CD4-positive, alpha-beta T cell treated with Interferon gamma for 1 hour (primary cell): ENCODE measurements around the gene MCCC2.
A peak's percentile ranks its signal among the peaks of the same experiment; 100 is the strongest.
"Not testable (repeated sequence)": the region's sequence is repeated elsewhere in the genome, so short reads cannot be mapped to it uniquely, and the experiment has no call there.

Experiments used
- DNase-seq: peaks from one replicate; pipeline ENCODE4 v3.0.0-alpha.2; 2020

The MCCC2 gene

DNA sequence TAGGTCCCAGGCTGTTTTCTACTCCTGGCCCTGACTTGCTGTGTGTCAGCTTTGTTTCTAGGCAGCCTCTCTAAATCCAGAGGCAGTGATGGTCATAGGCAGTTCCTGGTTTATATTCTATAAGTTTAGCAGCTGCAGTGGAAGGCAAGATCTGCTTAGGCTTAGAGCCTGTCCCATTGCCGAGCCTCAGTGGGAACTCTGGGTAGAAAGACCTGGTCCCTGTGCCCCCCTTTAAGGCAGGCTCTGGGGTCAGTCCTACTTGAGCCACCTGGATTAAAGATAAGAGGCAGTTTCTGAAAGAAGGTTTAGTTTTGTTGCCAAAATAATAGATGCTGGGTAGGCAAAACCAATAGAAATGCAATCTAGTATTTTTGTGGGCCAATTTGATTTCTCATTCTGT, 13.6 kb downstream of the MCCC2 start:
- no peak for DNase-seq

DNA sequence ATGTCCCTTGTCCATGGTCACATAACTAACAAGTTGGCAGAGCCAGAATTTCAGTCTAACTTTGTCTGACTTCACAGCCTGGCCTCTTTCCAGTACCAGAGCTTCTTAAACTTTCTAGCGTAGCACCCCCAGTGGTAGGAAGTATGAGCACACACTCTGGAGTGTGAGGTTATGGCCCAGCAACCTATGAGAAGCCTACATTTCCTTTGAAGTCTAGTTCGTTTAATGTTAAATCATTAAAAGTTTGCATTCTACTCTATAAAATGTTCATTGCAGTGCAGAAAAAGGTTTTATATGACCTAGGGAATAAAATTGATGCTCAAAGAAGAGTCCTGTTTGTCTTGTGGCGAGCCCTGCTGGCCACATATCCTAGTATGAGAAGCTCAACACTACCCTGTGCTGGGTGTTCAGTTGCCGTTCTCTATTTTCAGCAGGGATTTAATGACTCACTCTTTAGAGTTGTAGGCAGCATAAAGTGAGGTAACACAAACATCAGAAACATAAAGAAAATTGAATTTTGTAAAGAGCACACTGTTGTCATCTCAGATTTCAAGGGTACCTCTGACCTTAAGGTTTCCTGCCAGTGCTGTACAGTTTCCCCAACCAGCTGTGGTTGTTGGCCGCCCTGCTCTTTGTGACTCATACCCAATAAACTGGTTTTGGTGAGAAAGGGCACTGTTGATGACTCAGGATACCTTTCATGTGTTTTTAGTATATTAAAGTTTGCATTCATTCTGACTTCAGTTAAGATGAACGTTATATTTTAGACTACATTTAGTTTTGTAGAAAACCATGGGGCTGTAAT, 14.3 kb downstream of the MCCC2 start:
- peak; percentile 32 for DNase-seq

DNA sequence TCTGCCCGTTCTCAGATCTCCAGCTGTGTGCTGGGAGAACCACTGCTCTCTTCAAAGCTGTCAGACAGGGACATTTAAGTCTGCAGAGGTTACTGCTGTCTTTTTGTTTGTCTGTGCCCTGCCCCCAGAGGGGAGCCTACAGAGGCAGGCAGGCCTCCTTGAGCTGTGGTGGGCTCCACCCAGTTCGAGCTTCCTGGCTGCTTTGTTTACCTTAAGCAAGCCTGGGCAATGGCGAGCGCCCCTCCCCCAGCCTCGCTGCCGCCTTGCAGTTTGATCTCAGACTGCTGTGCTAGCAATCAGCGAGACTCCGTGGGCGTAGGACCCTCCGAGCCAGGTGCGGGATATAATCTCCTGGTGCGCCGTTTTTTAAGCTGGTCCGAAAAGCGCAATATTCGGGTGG, 22.8 kb downstream of the MCCC2 start:
- not testable (repeated sequence) for DNase-seq

DNA sequence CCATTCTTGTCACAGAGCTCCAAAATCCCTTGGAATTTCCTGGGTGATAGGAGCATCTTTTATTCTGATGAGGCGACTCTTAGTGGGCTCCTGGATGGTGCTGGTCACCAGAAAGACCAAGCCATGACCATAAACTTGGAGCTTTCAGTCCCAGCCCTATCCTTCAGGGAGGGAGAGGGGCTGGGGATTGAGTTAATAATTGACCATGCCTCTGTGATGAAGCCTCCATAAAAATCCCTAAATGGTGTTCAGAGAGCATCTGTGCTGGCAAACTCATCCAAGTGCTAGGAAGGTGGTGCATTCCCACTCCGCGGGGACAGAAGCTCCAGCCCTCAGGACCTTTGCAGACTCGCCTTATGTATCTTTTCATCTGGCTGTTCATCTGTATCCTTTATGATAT, 28.7 kb downstream of the MCCC2 start:
- DNase-seq, result no peak

DNA sequence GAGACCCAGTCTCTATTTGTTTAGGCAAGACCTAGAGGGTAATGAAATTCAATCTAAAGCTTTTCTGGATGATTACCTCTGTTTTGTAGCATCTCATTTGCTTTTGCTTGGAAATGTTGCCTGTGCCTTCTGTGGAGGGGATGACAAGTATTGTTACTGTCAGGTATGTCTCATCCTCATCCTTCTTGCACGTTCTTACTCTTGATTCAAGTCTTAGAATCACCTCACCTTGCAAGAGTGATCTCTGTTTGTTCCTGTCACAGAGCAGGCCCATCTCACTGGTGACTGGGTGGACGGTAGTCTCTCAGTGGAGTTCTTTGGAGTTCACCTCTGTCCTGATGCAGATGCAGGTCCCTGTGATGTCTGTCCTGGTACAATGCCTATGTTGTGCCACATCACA, 33.5 kb downstream of the MCCC2 start:
- no peak for DNase-seq

DNA sequence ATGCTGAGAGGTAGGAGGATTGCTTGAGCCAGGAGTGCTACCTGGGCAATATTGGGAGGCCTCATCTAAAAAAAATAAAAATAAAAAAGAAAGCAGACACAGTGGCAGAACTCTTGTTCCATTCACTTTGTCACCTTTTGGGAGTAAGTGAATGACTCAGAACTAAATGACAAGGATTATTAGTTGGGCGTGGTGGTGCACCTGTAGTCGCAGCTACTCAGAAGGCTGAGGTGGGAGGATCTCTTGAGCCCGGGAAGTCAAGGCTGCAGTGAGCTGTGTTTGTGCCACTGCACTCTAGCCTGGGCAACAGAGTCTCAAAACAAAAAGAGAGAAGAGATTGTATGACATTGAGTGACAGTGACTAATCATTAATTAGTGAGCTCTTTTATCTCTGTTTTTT, 34.1 kb downstream of the MCCC2 start:
- DNase-seq, result no peak

DNA sequence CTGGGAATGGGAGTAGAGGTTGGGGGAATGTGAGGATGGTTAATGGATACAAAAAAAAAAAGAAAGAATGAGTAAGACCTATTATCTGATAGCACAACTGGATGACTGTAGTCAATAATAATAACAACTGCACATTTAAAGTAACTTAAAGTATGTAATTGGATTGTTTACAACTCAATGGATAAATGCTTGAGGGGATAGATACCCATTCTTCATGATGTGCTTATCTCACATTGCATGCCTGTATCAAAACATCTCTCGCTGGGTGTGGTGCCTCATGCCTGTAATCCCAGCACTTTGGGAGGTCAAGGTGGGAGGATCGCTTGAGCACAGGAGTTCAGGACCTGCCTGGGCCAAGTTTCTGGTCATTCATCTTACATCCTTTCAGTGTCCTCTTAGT, 34.6 kb downstream of the MCCC2 start:
- DNase-seq, result no peak

DNA sequence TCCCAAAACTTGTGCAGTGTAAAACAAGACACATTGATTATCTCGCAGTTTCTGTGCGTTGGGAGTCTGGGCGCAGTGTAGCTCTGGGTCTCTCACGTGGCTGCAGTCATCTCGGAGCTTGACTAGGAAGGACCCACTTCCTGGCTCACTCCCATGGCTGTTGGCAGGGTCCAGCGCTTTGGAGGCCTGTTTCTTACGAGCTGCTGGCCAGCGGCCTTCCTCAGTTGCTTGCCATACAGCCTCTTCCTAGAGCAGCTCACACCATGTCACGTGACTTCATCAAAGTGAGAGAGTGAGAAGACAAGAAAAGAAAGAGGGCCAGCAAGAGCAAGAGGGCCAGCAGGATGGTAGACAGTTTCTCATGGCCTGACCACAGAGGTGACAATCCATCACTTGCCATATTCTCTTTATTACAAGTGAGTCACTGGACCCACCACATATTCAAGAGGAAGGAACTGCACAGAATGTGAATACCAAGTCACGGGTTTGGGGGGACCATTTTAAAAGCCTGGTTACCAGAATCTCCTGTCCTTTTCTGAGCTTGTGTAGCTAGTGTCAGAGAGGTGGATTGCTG, 36.2 kb downstream of the MCCC2 start:
- no peak for DNase-seq

DNA sequence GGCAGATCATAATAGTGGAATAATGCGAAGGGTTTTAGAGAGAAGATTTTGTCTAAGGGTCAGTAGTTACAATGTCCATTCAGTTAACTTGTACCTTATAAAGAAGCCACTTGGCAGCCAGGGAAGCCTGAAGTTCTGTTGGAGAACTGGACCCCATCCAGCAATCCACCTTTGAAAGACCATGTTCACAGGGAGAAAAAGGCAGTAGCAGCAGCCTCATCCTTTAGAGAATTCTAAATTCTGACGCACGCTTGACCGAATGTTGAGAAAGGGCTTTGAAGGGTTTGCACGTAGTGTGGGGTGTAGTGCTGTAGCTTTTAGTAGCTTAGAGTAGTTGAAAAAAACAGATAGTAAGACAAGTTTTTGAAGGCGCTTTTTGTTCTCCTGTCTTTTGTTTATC, 42.8 kb downstream of the MCCC2 start:
- DNase-seq, result no peak

DNA sequence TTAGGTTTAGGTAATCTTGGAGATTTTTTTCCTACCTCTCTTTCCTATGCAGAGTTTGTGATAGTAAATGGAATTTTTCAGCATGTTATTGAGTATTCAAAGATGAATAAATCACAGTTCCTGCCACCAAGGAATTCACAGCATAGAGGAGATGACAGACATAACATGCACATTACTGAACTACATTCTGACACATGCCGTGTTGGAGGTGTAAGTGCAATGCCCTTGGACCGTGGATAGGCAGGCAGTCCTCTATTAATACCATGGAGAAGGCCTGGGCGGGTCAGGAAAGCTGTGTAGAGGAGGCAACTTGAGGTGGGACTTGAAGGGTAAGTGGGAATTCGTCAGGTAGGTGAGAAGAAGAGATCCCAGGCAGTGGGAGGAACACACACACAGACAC, 43.9 kb downstream of the MCCC2 start:
- no peak for DNase-seq

DNA sequence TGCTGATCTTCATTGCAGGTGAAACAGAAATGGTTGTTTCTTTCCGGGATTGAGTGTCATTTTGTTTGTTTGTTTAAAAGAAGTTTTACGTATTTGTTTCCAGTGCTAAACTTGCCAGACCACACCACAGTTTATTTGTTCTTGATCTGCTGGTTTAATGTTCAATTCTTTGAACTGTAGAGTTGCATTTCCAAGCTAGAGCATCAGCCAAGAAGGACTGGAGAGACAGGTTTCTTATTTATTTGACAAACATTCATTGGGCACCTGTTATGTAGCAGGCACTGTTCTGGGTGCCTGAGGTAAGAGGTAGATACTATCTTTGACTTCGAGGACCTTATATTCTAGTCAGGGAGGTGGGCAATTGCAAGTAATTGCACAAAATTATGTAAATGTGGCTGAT, 45.0 kb downstream of the MCCC2 start:
- DNase-seq, result no peak

DNA sequence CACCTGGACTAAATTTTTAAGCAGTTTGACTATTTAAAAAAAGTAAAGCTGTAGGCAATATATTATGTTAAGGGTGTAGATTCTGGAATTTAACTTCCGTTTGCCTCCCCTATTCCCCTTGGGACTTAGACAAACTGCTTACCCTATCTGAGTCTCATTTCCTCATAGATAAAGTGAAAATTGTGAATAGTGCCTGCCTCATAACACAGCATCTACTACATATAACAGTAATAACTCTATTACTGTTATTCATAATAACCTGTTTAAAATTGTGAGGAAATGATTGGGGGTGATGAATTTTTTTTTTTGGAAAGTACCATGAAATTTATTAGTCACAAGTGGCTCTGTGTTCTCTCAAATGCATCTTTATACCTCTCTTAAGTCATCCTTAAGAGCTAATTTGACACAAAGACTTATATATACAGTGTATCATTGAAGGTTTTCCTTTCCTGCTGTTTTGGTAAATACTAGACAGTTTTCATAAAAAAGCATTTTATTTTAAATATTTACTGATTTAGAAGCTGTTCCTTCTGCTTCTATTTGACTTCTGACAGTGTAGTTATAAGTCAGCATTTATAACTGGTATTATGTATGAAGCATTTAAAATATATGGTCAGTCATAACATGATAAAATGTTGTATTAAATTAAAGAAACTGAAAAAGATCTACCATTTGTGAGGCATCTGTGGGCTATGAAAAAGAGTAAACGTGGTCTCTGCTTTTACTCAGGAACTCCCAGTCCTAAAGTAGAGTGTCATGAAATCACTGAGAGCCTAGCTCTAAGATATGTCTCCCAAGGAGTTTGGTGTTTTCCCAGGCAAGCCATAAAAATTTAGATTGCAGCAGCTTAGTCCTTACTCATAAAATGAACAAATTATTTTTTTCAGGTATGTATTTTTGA, 46.4 kb downstream of the MCCC2 start:
- DNase-seq, result no peak

DNA sequence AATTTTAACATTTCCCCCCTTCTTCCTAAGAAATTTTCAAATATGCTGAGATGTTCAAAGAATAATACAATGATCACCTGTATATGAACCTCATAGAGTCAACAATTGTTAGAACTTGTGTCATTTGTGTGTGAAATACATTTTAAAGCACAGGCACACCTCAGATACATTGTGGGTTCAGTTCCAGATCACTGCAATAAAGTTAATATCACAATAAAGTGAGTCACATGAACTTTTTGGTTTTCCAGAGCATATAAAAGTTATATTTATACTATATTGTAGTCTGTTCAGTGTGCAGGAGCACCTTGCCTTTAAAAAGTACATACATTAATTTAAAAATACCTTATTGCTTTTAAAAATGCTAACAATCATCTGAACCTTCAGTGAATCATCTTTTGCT, 50.0 kb downstream of the MCCC2 start:
- no peak for DNase-seq

DNA sequence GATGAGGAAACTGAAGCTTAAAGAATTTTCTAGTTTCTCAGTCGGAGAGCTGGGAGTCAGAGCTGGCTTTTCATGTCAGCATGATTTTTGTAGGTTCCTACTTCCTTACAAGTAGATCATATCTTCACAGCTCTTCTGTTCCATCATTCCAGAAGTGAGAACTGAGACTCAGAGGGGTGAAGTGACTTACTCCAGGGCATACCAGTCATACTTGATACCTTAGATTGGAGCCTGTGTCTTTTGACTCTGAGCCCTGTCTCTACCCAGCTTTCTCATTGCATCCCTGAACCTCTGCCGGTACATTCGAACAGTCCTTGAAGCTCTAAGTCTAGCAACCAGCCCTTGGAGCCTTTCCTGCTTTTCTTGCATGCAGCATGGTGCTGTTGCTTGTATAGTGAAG, 53.3 kb downstream of the MCCC2 start:
- DNase-seq, result no peak

DNA sequence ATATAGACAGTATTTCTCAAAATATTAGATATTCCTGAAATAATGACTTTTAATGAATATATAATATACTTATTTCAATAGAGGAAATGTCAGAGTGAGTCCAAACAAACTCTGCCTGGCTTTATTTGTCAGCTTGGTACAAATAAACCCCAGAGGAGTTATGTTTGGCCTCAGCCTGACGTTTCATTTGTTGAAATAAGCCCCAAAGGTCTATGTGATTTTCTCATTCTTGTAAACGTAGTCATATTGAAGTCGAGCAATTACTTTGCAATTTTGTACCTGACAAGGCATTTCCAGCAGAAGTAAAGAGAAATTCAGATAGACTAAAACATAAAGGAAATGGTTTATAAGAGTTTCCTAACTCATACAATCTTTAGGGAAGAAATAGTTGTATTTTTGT, 57.9 kb downstream of the MCCC2 start:
- DNase-seq, result no peak

DNA sequence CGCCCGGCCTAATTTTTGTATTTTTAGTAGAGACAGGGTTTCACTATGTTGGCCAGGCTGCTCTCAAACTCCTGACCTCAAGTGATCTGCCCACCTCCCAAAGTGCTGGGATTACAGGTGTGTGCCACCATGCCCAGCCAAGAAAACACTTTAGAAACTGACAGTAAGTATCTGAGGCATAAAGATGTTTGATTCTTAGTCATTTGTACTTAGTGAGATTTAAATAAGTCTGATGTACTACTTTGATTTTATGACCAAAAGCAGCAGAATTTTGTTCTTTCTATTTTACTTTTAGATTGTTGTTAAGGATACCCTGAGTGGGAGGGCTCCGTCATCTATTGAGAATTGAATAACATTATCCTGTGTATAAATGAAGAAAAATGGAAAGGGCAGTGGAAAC, 63.8 kb downstream of the MCCC2 start:
- DNase-seq, result not testable (repeated sequence)

DNA sequence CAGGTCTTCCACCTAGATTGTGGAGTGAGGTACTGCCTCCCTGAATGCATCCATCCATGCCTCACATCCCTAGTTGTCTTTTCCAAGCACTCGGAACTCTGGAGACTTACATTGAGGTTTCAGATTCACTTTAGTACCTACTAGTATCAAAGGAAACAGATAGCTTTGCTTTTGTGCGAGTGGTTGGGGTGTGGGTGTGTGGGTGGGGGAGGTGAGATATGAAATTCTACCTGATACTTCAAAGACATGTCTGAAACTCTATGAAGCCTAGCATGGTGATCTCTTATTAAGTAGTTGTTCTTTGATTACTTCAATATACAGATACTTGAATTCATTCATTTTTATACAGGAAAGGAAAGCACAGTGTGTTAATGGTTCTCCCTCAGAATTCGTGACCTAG, 64.4 kb downstream of the MCCC2 start:
- DNase-seq, result no peak

DNA sequence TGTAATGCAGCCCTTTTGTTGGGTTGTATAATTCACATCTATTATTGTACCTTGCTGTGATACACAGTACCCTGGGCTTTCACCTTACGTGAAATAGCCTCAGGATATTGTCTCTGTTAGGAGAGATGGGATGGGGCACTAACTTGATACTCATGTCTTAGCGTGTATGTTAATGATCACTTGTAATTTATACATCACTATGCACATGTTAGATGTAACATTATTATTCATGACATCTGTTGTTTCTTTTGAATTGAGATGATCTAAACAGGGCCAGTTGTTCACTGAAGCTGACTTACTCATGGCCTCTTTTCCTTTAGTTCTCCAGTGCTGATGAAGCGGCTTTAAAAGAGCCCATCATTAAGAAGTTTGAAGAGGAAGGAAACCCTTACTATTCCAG, 65.2 kb downstream of the MCCC2 start:
- DNase-seq, result no peak

DNA sequence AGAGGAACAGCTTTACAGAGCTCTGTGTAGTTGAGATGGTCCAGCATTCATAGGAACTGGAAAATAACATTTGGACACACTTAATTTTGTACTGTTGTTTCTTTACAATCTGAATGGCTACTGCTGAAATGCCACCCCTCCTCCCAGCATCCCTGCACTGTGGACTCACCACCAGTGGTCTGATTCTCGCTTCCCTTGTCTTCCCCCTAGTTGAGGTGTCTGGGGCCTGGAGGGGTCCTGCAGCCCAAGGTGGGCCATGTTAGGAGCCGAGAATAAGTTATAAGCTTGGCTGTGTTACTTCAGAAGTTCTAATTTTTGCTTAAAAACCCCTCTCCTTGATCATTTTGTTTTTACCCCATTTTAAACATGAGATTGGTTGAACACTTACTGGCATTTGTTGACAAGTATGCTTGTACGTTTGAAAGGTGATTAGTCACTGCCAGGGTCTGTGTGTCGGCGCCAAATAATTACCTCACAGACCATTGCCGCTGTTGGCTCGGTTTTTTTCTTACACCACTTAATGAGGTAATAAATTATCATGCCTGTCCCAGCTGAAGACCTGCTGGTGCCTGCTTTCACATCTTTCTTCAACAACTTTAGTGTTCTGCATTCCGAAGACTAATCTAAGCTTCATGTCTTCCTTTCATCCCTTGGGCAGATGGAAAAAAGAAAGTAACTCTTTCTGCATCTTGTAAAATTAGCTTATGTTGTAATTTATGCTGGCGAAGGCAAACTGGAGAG, 65.8 kb downstream of the MCCC2 start:
- no peak for DNase-seq

DNA sequence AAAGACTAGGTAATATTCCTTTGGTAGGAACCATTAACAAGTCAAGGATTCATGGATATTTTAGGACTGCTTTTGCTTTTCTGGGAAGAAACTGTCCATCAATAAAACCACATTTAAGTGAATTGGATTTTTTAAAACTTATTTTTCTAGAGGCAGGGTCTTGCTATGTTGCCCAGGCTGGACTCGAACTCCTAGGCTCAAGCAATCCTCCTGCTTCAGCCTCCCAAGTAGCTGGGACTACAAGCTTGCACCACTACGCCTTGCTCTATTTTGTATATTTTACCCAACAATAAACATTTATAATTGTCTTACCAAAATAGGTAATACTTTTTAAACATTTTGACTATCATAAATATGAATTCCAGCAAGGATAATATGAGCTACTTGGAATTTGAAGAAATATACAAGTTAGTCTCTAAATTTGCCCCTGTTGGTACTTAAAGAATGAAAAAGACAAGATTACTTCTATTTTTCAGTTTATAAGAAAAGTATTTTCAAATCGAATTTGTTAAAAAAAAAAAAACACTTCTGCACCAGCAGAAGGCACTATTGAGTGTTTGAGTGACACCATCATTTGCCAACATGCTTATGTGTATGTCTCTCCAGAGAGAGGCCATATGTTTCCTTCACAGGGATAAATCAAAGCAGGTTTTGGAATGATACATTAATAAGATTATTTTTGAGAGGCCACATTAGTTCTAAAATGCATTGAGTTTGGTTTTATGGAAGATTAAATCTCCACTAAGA, 71.9 kb downstream of the MCCC2 start:
- no peak for DNase-seq

DNA sequence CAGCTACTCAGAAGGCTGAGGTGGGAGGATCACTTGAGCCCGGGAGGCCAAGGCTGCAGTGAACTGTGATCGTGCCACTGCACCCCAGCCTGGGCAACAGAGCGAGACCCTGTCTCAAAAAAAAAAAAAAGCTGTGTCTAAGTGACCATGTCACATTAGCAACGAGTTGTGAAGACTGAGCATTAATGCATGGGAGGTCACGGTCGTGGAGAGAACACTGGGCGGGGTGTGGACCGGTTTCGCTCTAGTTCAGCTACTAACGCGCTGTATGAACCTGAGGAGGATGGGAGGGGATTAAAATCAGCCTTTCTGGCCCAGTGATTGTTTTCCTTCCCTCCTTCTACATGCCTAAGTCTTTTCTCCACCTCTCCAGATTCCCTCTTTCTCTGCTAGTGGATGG, 75.2 kb downstream of the MCCC2 start:
- DNase-seq, result no peak

DNA sequence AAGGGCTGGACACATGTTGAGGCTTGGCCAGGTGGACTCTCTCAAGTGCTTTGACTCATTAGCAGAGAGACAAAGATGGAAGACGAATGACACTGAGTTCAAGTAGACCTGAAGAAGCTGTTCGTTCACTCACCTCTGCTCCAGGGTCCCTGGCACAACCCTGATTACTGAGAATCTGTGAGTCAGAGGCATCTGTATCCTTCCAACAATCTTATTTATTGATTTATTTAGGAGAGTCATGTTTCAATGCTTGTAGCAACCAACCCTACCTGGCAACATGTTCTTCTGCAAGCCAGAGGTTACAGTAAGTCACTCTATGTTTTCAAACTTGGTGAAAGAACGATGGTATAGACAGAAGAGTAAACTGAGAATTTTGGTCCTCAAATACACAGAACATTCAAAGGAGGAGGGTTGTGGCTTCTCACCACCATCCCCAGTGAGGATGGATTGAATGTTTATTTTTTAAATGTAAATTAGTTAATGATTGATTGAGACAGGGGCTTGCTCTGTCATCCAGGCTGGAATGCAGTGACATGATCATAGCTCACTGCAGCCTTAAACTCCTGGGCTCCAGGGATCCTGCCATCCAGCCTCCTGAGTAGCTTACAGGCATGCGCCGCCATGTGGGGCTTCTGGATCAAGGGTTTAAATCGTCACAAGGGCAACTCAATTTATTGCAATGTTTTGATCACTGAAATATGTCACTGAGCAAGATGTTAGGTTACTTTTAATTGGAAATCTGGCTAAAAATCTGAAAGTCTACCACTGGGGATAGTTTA, 76.2 kb downstream of the MCCC2 start:
- DNase-seq, result no peak
